SU-DHL-6 (cell line): ENCODE data around the gene SLC9A7.

Experiments
- H2AFZ ChIP-seq: fragments of 200-600 bp; sonication (generic); 2 replicates; pipeline ENCODE4 v1.6.1; 2014; ENCODE audit warnings: low read depth, mild to moderate bottlenecking, moderate library complexity, mixed read lengths, antibody characterized with exemption, low read length; ENCODE audit not compliant: severe bottlenecking
- H3F3A ChIP-seq: fragments of 200-600 bp; shearing (Covaris generic); 2 replicates; pipeline ENCODE4 v1.6.0; 2016; ENCODE audit warnings: antibody characterized with exemption, mild to moderate bottlenecking; ENCODE audit not compliant: insufficient read depth
- H3K27ac ChIP-seq: fragments of 200-600 bp; sonication (generic); 2 replicates; pipeline ENCODE4 v1.5.1; 2016; ENCODE audit warnings: low read depth, mild to moderate bottlenecking, low read length, moderate library complexity, mixed read lengths
- H3K27me3 ChIP-seq: fragments of 200-600 bp; sonication (generic), shearing (Covaris generic); 2 replicates; pipeline ENCODE4 v1.6.0; 2014; ENCODE audit warnings: mild to moderate bottlenecking, low read length
- H3K36me3 ChIP-seq: fragments of 200-600 bp; sonication (generic); 2 replicates; pipeline ENCODE4 v1.6.1; 2014; ENCODE audit warnings: mild to moderate bottlenecking, low read length, mixed read lengths
- H3K4me2 ChIP-seq: fragments of 300-600, 200-600 bp; shearing (Covaris generic), sonication (generic); 2 replicates; pipeline ENCODE4 v1.6.0; 2014; ENCODE audit warnings: low read length, low read depth, mild to moderate bottlenecking; ENCODE audit not compliant: poor library complexity, severe bottlenecking
- H3K4me3 ChIP-seq: fragments of 200-600 bp; sonication (generic); 2 replicates; pipeline ENCODE4 v1.5.1; 2014; ENCODE audit warnings: antibody characterized with exemption, low read length, mild to moderate bottlenecking, mixed read lengths; ENCODE audit not compliant: insufficient read depth, poor library complexity, severe bottlenecking
- H3K79me2 ChIP-seq: fragments of 200-600 bp; sonication (generic); 2 replicates; pipeline ENCODE4 v1.6.1; 2014; ENCODE audit warnings: mild to moderate bottlenecking, low read length, moderate library complexity; ENCODE audit not compliant: insufficient read depth
- H3K9ac ChIP-seq: fragments of 200-600 bp; sonication (generic); 2 replicates; pipeline ENCODE4 v1.7.0; 2014; ENCODE audit warnings: mild to moderate bottlenecking, low read length
- H3K9me2 ChIP-seq: fragments of 200-600 bp; sonication (generic); replicated peaks from 2 replicates; pipeline ENCODE4 v1.6.1; 2014; ENCODE audit warnings: low read length; ENCODE audit not compliant: insufficient read depth
- H3K9me3 ChIP-seq: fragments of 200-600 bp; sonication (generic); 2 replicates; pipeline ENCODE4 v1.6.1; 2014; ENCODE audit warnings: low read length, mixed read lengths; ENCODE audit not compliant: insufficient read depth
- H4K20me1 ChIP-seq: fragments of 200-600 bp; sonication (generic); 2 replicates; pipeline ENCODE4 v1.6.1; 2014; ENCODE audit warnings: low read depth, mild to moderate bottlenecking, antibody characterized with exemption, low read length, moderate library complexity, mixed read lengths
- CTCF ChIP-seq: fragments of 200-600 bp; sonication (generic); IDR thresholded peaks from one replicate; pipeline ENCODE4 v1.5.1; 2017; ENCODE audit warnings: antibody characterized with exemption, mild to moderate bottlenecking, low read length, moderate library complexity; ENCODE audit not compliant: insufficient read depth, poor library complexity, severe bottlenecking
- EZH2phosphoT487 ChIP-seq: fragments of 200-600 bp; sonication (generic), shearing (Covaris generic); conservative IDR thresholded peaks from 2 replicates; pipeline ENCODE4 v1.6.1; 2018; ENCODE audit warnings: mild to moderate bottlenecking, antibody characterized with exemption, low read length, moderate library complexity, mixed read lengths

Gene SLC9A7

GRCh38 chrX:46710927-46711623 is 47.8 kb downstream of the SLC9A7 start:
- Histone ChIP-seq H3F3A (peaks cover 45% of the 10 kb centered on the region), H3K27me3 (no peaks in the 10 kb centered on the region), H3K4me2 (peak overlapping the region; percentile 83), H3K27ac (peak overlapping the region; percentile 100), H3K9me3 (no peaks in the 10 kb centered on the region), H4K20me1 (no peaks in the 10 kb centered on the region), H3K79me2 (peaks cover 85% of the 10 kb centered on the region), H2AFZ (no peak overlapping the region), H3K36me3 (no peaks in the 10 kb centered on the region), H3K4me3 (peak overlapping the region; percentile 33), H3K9ac (peak overlapping the region; percentile 42), H3K9me2 (no peaks in the 10 kb centered on the region)
- TF ChIP-seq CTCF (no peak), EZH2phosphoT487 (no peak)

GRCh38 chrX:46710425-46710824 is 48.5 kb downstream of the SLC9A7 start:
- Histone ChIP-seq H3K4me2 (peak overlapping the region; percentile 83), H3K9me2 (no peaks in the 10 kb centered on the region), H4K20me1 (no peaks in the 10 kb centered on the region), H3K9ac (peak overlapping the region; percentile 42), H2AFZ (no peak overlapping the region), H3K36me3 (no peaks in the 10 kb centered on the region), H3K4me3 (no peak overlapping the region), H3K79me2 (peaks cover 85% of the 10 kb centered on the region), H3K27me3 (no peaks in the 10 kb centered on the region), H3F3A (peaks cover 41% of the 10 kb centered on the region), H3K9me3 (no peaks in the 10 kb centered on the region), H3K27ac (peak overlapping the region; percentile 100)
- TF ChIP-seq EZH2phosphoT487, result no peak
- no peak for TF ChIP-seq CTCF

- no peaks in the 10 kb centered on the region for H3K36me3 ChIP-seq
- no peak overlapping the region for H3K27ac ChIP-seq
- H3F3A ChIP-seq, result peaks cover 15% of the 10 kb centered on the region
- H2AFZ ChIP-seq, result no peak overlapping the region
- H3K27me3 ChIP-seq, result no peaks in the 10 kb centered on the region
- TF ChIP-seq CTCF, result no peak
- TF ChIP-seq EZH2phosphoT487, result no peak
- H3K79me2 ChIP-seq, result peaks cover 98% of the 10 kb centered on the region
- no peak overlapping the region for H3K4me3 ChIP-seq
- H3K4me2 ChIP-seq, result no peak overlapping the region
- no peak overlapping the region for H3K9ac ChIP-seq
- no peaks in the 10 kb centered on the region for H3K9me3 ChIP-seq
- no peaks in the 10 kb centered on the region for H3K9me2 ChIP-seq
- no peaks in the 10 kb centered on the region for H4K20me1 ChIP-seq
Observed at GRCh38 chrX:46707274-46707965, 51.5 kb downstream of the SLC9A7 start.
